ENCODE measurements around the gene LAX1.
"Not testable (repeated sequence)": the region's sequence is repeated elsewhere in the genome, so short reads cannot be mapped to it uniquely, and the experiment has no call there.

Gene LAX1

DNA sequence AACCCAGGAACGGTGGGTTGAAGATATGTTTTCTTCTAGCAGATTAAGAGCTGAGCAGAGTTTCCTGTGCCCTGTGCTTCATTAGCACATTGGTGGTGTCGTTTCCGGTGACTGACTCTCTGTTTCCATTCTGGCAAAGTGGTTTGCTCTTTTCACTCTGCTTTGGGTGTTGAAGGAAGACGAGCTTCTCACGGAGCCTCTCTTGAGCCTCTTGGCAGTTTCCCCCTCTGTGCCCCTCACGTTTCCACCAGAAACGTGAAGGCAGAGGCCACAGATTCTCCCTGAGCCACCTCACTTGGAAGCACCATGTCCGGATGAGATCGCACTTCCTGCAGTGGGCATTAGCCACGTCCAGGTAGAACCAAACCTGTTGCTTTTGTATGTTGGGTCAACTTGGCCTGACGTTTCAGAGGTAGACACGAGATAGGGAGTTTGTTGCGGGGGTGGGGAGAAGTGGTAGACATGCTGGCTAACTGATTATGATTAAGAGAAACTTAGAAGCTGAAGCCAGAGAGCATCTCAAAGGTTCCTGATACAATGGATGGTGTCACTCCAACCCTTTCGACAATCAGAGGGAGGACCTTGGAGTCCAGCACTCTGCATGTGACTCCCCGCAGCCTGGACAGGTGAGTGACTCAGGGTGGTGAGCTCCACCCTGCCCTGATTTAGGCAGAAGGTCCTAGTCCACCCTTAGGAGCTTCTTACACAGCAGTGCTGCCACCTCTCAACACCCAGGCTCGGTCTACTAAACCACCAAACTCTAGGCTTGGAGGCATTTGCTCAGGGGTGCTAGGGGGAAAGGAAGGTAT lies at the start of gene LAX1:
Gene LAX1 (plus strand): TSS at position 155 of the 809 bp plus-strand sequence. CDS start 383 bp downstream, at position 538.
- no peak within 1 kb of the TSS for H3K4me3 ChIP-seq (ENCODE audit: low read length)
- H2AFZ ChIP-seq (ENCODE audit: low read depth, low read length), result no peak within 1 kb of the TSS
- H3K9me3 ChIP-seq (ENCODE audit: low read length), result no peaks in the 10 kb centered on the region
- H3K36me3 ChIP-seq (ENCODE audit: insufficient read depth, low read length), result no peaks in the 10 kb centered on the region
- peaks cover 3% of the 10 kb centered on the region for H3K27me3 ChIP-seq (ENCODE audit: insufficient read depth, low read length)
- peaks cover 6% of the 10 kb centered on the region for H3K4me1 ChIP-seq (ENCODE audit: insufficient read depth, low read length)

DNA sequence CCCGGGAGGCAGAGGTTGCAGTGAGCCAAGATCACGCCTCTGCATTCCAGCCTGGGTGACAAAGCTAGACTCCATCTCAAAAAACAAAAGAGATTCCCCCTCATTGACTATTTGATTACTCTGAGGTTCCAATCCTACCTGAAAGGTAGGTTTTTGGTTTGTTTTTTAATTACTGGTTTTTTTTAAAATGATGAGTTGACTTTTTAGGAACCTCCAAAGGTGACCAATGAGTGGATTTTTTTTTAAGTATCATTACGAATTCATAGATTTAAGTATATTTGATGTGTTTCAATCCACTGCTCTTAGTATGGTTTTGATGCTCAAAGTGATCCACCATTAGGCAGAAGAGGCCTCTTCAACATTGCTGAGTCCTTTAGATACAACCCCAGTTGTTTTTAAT lies 47.9 kb upstream of the LAX1 start:
- peaks cover 28% of the 10 kb centered on the region for H3K36me3 ChIP-seq (ENCODE audit: insufficient read depth, low read length)
- no peaks in the 10 kb centered on the region for H3K27me3 ChIP-seq (ENCODE audit: insufficient read depth, low read length)
- H3K9me3 ChIP-seq (ENCODE audit: low read length), result no peaks in the 10 kb centered on the region
- H3K4me1 ChIP-seq (ENCODE audit: insufficient read depth, low read length), result peaks cover 5% of the 10 kb centered on the region
- H3K4me3 ChIP-seq (ENCODE audit: low read length), result no peak overlapping the region
- no peak overlapping the region for H2AFZ ChIP-seq (ENCODE audit: low read depth, low read length)

- Histone ChIP-seq H3K4me3 (ENCODE audit: low read length) (no peak overlapping the region), H3K36me3 (ENCODE audit: insufficient read depth, low read length) (peaks cover 20% of the 10 kb centered on the region), H3K9me3 (ENCODE audit: low read length) (no peaks in the 10 kb centered on the region), H2AFZ (ENCODE audit: low read depth, low read length) (no peak overlapping the region), H3K27me3 (ENCODE audit: insufficient read depth, low read length) (no peaks in the 10 kb centered on the region), H3K4me1 (ENCODE audit: insufficient read depth, low read length) (peaks cover 5% of the 10 kb centered on the region)
These were observed 44.7 kb upstream of the LAX1 start for GRCh38 chr1:203720242-203720641.

- Histone ChIP-seq H3K4me3 (ENCODE audit: low read length) (no peak overlapping the region), H2AFZ (ENCODE audit: low read depth, low read length) (no peak overlapping the region), H3K9me3 (ENCODE audit: low read length) (no peaks in the 10 kb centered on the region), H3K27me3 (ENCODE audit: insufficient read depth, low read length) (no peaks in the 10 kb centered on the region), H3K4me1 (ENCODE audit: insufficient read depth, low read length) (peaks cover 5% of the 10 kb centered on the region), H3K36me3 (ENCODE audit: insufficient read depth, low read length) (peaks cover 31% of the 10 kb centered on the region)
These were observed 42.1 kb upstream of the LAX1 start for GRCh38 chr1:203722909-203723308.

GRCh38 chr1:203726417-203726867 lies 38.5 kb upstream of the LAX1 start:
- no peak overlapping the region for H3K4me3 ChIP-seq (ENCODE audit: low read length)
- peaks cover 37% of the 10 kb centered on the region for H3K36me3 ChIP-seq (ENCODE audit: insufficient read depth, low read length)
- H3K4me1 ChIP-seq (ENCODE audit: insufficient read depth, low read length), result no peaks in the 10 kb centered on the region
- no peaks in the 10 kb centered on the region for H3K9me3 ChIP-seq (ENCODE audit: low read length)
- no peak overlapping the region for H2AFZ ChIP-seq (ENCODE audit: low read depth, low read length)
- no peaks in the 10 kb centered on the region for H3K27me3 ChIP-seq (ENCODE audit: insufficient read depth, low read length)

GRCh38 chr1:203733009-203733863 lies 31.7 kb upstream of the LAX1 start:
- Histone ChIP-seq H3K27me3 (ENCODE audit: insufficient read depth, low read length) (no peaks in the 10 kb centered on the region), H3K36me3 (ENCODE audit: insufficient read depth, low read length) (peaks cover 8% of the 10 kb centered on the region), H3K4me3 (ENCODE audit: low read length) (no peak overlapping the region), H2AFZ (ENCODE audit: low read depth, low read length) (no peak overlapping the region), H3K4me1 (ENCODE audit: insufficient read depth, low read length) (no peaks in the 10 kb centered on the region), H3K9me3 (ENCODE audit: low read length) (no peaks in the 10 kb centered on the region)

- Histone ChIP-seq H3K27me3 (ENCODE audit: insufficient read depth, low read length) (no peaks in the 10 kb centered on the region), H3K4me1 (ENCODE audit: insufficient read depth, low read length) (no peaks in the 10 kb centered on the region), H2AFZ (ENCODE audit: low read depth, low read length) (no peak overlapping the region), H3K9me3 (ENCODE audit: low read length) (peaks cover 2% of the 10 kb centered on the region), H3K4me3 (ENCODE audit: low read length) (no peak overlapping the region), H3K36me3 (ENCODE audit: insufficient read depth, low read length) (peaks cover 9% of the 10 kb centered on the region)
These were observed 22.5 kb upstream of the LAX1 start for GRCh38 chr1:203742436-203742835.

GRCh38 chr1:203743091-203743571 lies 21.9 kb upstream of the LAX1 start:
- Histone ChIP-seq H3K36me3 (ENCODE audit: insufficient read depth, low read length) (peaks cover 9% of the 10 kb centered on the region), H3K9me3 (ENCODE audit: low read length) (peaks cover 2% of the 10 kb centered on the region), H3K4me1 (ENCODE audit: insufficient read depth, low read length) (no peaks in the 10 kb centered on the region), H2AFZ (ENCODE audit: low read depth, low read length) (no peak overlapping the region), H3K27me3 (ENCODE audit: insufficient read depth, low read length) (no peaks in the 10 kb centered on the region), H3K4me3 (ENCODE audit: low read length) (no peak overlapping the region)

DNA sequence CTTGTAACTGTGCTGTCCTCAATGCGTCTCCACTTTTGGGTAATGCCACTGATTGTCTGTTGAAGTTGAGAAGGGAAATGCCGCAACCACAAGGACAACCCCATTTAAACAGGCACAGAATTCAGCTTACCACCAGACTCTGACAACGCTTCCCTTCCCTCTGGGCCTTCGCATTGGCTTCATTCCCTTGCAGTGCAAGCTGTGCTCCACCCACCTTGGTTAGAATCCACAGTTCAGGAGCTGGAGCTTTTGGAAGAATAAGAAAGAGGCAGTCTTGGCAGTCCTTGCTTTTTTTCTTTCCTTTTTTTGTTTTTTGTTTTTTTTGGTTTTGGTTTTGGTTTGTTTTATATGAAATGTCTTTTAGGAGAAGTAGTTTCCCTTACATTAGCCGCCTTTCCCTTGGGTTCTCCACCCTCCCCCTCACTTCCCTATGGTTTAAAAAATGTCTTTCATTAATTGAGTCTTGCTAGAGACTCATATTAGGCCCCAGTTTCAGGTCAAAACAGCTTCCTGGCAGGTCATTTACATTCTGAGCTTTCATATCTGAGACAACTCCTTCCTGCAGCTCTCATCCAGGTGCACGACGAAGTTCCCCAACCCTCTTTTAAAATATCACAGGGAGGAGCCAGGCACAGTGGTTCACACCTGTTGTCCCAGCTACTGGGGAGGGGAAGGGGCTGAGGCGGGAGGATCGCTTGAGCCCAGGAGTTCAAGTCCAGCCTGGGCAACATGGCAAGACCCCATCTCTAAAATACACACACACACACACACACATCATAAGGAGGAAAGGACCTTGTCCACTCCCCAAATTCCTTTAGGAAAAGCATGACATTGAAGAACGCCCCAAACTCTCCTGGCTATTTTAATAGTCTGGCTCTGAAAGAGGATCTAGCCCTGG lies 20.7 kb upstream of the LAX1 start:
- peaks cover 2% of the 10 kb centered on the region for H3K9me3 ChIP-seq (ENCODE audit: low read length)
- no peak overlapping the region for H3K4me3 ChIP-seq (ENCODE audit: low read length)
- H3K4me1 ChIP-seq (ENCODE audit: insufficient read depth, low read length), result no peaks in the 10 kb centered on the region
- H3K27me3 ChIP-seq (ENCODE audit: insufficient read depth, low read length), result no peaks in the 10 kb centered on the region
- peaks cover 6% of the 10 kb centered on the region for H3K36me3 ChIP-seq (ENCODE audit: insufficient read depth, low read length)
- no peak overlapping the region for H2AFZ ChIP-seq (ENCODE audit: low read depth, low read length)

- Histone ChIP-seq H3K36me3 (ENCODE audit: insufficient read depth, low read length) (no peaks in the 10 kb centered on the region), H2AFZ (ENCODE audit: low read depth, low read length) (no peak overlapping the region), H3K27me3 (ENCODE audit: insufficient read depth, low read length) (no peaks in the 10 kb centered on the region), H3K4me3 (ENCODE audit: low read length) (no peak overlapping the region), H3K9me3 (ENCODE audit: low read length) (peaks cover 2% of the 10 kb centered on the region), H3K4me1 (ENCODE audit: insufficient read depth, low read length) (no peaks in the 10 kb centered on the region)
These were observed 18.7 kb upstream of the LAX1 start for GRCh38 chr1:203746281-203746680.

DNA sequence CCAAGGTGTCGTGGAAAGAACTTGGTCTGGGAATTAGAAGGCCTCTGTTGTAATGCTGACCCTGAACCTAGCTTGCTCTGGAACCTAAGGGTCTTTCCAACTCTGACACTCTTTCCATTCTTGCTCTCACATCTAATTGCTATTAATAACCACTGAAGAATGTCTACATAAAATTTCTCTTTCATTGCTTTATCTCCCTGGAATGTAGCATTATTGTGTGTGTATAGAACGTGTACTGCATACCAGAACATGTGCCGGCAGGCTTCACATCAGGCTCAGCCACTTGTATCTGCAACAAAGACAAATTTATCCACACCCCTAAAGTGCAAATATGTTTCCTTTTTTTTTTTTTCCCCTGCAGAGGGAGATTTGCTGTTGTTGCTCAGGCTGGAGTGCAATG lies 13.9 kb upstream of the LAX1 start:
- peaks cover 2% of the 10 kb centered on the region for H3K9me3 ChIP-seq (ENCODE audit: low read length)
- no peaks in the 10 kb centered on the region for H3K36me3 ChIP-seq (ENCODE audit: insufficient read depth, low read length)
- H3K27me3 ChIP-seq (ENCODE audit: insufficient read depth, low read length), result no peaks in the 10 kb centered on the region
- H2AFZ ChIP-seq (ENCODE audit: low read depth, low read length), result no peak overlapping the region
- H3K4me3 ChIP-seq (ENCODE audit: low read length), result no peak overlapping the region
- no peaks in the 10 kb centered on the region for H3K4me1 ChIP-seq (ENCODE audit: insufficient read depth, low read length)

DNA sequence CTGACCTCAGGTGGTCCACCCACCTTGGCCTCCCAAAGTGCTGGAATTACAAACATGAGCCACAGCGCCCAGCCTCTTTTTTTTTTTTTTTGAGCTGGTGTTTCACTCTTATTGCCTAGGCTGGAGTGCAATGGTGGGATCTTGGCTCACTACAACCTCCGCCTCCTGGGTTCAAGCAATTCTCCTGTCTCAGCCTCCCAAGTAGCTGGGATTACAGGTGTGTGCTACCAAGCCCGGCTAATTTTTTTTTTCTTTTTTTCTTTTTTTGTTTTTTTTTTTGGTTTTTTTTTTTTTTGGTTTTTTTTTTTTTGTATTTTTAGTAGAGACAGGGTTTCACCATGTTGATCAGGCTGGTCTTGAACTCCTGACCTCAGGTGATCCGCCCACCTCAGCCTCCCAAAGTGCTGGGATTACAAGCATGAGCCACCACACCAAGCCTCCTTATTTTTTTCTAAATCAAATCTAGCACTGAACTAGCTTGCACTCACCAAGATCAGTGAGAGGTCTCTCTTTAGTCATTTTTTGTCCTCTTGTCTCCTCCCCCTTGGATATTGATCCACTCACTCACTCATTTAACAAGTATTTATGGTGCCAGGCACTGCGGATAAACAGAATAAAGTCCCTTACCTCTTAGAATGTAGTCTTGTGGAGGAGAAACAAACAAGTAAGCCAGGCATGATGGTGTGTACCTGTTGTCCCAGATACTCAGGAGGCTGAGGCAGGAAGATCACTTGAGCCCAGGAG lies 13.2 kb upstream of the LAX1 start:
- H3K27me3 ChIP-seq (ENCODE audit: insufficient read depth, low read length), result not testable (repeated sequence)

More for the DNA sequence above, 13.2 kb upstream of the LAX1 start:
- H3K4me3 ChIP-seq (ENCODE audit: low read length); H3K9me3 ChIP-seq (ENCODE audit: low read length); H2AFZ ChIP-seq (ENCODE audit: low read depth, low read length); H3K36me3 ChIP-seq (ENCODE audit: insufficient read depth, low read length); H3K4me1 ChIP-seq (ENCODE audit: insufficient read depth, low read length): not testable (repeated sequence)

All from neuron (in vitro differentiated cells).